ENCODE results near the gene NANS. TPM values are rescaled to one million over a fixed set of nuclear protein-coding genes. Genes with fewer than 3 reads are reported as not detected.

The NANS gene
- total RNA-seq, 4 donors from 2014 or later = 46.2 to 72.0 (median 58.4) TPM

- TF ChIP-seq, protein P1, sequence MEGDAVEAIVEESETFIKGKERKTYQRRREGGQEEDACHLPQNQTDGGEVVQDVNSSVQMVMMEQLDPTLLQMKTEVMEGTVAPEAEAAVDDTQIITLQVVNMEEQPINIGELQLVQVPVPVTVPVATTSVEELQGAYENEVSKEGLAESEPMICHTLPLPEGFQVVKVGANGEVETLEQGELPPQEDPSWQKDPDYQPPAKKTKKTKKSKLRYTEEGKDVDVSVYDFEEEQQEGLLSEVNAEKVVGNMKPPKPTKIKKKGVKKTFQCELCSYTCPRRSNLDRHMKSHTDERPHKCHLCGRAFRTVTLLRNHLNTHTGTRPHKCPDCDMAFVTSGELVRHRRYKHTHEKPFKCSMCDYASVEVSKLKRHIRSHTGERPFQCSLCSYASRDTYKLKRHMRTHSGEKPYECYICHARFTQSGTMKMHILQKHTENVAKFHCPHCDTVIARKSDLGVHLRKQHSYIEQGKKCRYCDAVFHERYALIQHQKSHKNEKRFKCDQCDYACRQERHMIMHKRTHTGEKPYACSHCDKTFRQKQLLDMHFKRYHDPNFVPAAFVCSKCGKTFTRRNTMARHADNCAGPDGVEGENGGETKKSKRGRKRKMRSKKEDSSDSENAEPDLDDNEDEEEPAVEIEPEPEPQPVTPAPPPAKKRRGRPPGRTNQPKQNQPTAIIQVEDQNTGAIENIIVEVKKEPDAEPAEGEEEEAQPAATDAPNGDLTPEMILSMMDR (IDR thresholded peaks at IDR 0.05) = no peak
- TF ChIP-seq POLR2A (IDR thresholded peaks at IDR 0.05) = no peak
- H3K4me3 ChIP-seq = peak overlapping the region in 1 of 4 donors; percentile 45
- no peaks in the 10 kb centered on the region for H3K9me3 ChIP-seq
- DNase-seq = no peak
- 84 to 87% methylated on average over 9 of the region's 9 CpGs for WGBS, 2 donors
- intact Hi-C loops (cut with DNase I) = no loop called here
- H3K36me3 ChIP-seq = no peaks in the 10 kb centered on the region
- H3K27ac ChIP-seq = no peak overlapping the region
- H3K4me1 ChIP-seq = no peaks in the 10 kb centered on the region
- H3K27me3 ChIP-seq = no peaks in the 10 kb centered on the region
Observed at GRCh38 chr9:98046180-98046543, 10.4 kb upstream of the NANS start.

DNA sequence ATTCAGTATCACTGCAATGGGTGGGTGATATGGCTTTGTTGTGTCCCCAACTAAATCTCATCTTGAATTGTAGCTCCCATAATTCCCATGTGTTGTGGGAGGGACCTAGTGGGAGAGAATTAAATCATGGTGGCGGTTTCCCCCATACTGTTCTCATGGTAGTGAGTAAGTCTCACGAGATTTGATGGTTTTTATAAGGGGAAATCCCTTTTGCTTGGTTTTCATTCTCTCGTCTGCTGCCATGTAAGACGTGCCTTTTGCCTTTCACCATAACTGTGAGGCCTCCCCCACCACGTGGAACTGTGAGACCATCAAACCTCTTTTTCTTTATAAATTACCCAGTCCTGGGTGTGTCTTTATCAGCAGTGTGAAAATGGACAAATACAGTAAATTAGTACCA, 9.5 kb upstream of the NANS start:
- no peak for TF ChIP-seq POLR2A (IDR thresholded peaks at IDR 0.05)
- TF ChIP-seq, protein P1 (IDR thresholded peaks at IDR 0.05) = no peak
- Histone ChIP-seq H3K4me1 (no peaks in the 10 kb centered on the region), H3K27me3 (no peaks in the 10 kb centered on the region), H3K27ac (no peak overlapping the region), H3K36me3 (no peaks in the 10 kb centered on the region), H3K4me3 (no peak overlapping the region), H3K9me3 (no peaks in the 10 kb centered on the region)
- DNase-seq = no peak
- intact Hi-C loops (cut with DNase I) = no loop called here
- 62 to 83% methylated on average over 5 of the region's 5 CpGs for WGBS, 2 donors

DNA sequence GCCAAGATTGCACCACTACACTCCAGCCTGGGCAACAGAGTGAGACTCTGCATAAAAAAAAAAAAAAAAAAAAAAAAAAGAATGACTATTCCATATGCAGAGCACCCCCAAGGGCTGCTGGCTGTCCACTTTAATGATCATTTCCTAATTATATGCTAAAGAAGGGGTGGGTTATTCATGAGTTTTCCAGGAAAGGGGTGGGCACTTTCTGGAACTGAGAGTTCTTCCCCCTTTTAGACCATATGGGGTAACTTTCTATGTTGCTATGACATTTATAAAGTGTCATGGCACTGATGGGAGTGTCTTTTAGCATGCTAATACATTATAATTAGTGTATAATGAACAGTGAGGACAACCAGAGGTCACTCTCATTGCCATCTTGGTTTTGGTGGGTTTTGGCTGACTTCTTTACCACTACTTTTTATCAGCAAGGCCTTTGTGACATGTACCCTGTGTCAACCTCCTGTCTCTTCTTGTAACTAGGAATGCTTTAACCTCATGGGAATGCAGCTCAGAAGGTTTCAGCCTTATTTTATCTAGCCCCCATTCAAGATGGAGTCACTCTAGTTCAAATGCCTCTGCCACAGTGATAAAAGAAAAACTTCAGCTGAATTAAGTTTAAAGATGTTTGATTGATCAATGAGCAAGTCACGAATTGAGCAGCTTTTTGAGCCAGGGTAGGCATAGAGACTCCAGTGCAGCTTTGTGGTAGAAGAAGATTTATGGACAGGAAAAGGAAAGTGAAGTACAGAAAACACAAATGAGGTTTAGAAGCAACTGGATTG, 7.1 kb upstream of the NANS start:
- Histone ChIP-seq H3K4me1 (no peaks in the 10 kb centered on the region), H3K27me3 (no peaks in the 10 kb centered on the region), H3K36me3 (no peaks in the 10 kb centered on the region), H3K4me3 (no peak overlapping the region), H3K27ac (no peak overlapping the region), H3K9me3 (no peaks in the 10 kb centered on the region)
- intact Hi-C loops (cut with DNase I) = no loop called here
- 58 to 75% methylated on average over 1 of the region's 1 CpG for WGBS, 2 donors
- TF ChIP-seq, protein P1 (IDR thresholded peaks at IDR 0.05) = no peak
- no peak for TF ChIP-seq POLR2A (IDR thresholded peaks at IDR 0.05)
- DNase-seq = no peak

- no peak overlapping the region for H3K4me3 ChIP-seq
- no peaks in the 10 kb centered on the region for H3K4me1 ChIP-seq
- no peaks in the 10 kb centered on the region for H3K27me3 ChIP-seq
- DNase-seq = no peak
- TF ChIP-seq POLR2A (IDR thresholded peaks at IDR 0.05) = no peak
- TF ChIP-seq, protein P1 (IDR thresholded peaks at IDR 0.05) = no peak
- intact Hi-C loops (cut with DNase I) = no loop called here
- no peak overlapping the region for H3K27ac ChIP-seq
- H3K36me3 ChIP-seq = no peaks in the 10 kb centered on the region
- 96 to 100% methylated on average over 4 of the region's 4 CpGs for WGBS, 2 donors
- H3K9me3 ChIP-seq = no peaks in the 10 kb centered on the region
Observed at GRCh38 chr9:98050351-98050750, 6.2 kb upstream of the NANS start.

DNA sequence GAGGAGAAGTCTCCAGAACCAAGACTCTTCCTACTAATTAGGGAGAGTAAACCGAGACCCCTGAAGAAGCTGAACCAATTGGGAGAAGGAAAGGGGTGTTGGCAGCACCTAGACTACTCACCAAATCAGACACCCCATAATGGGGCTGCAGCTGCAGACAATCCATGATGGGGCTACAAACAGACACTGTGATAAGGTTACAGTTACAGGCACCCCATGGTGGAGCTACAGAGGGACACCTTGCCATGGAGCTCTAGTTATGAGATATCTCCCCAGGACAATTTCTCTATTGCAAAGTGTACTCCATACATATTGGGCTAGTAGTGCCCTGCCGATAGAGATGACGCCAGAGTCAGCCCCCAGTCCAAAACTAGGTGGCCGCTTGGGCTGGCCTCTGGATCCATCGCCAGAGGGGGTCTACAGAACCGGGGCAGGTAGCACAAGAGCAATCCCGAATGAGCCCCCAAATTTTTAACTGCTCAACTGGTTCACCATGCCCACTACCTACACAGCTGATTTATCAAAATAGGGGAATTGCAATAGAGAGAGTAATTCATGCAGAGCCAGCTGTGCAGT, 2.1 kb upstream of the NANS start:
- Histone ChIP-seq H3K4me3 (no peak overlapping the region), H3K27me3 (no peaks in the 10 kb centered on the region), H3K27ac (no peak overlapping the region), H3K9me3 (no peaks in the 10 kb centered on the region), H3K36me3 (no peaks in the 10 kb centered on the region), H3K4me1 (peaks cover under 1 to 33% (median 7%) of the 10 kb centered on the region in 3 donors)
- intact Hi-C loops (cut with DNase I) = no loop called here
- DNase-seq = no peak
- TF ChIP-seq POLR2A (IDR thresholded peaks at IDR 0.05) = no peak
- TF ChIP-seq, protein P1 (IDR thresholded peaks at IDR 0.05) = no peak
- WGBS, 2 donors = 100% methylated on average over 7 of the region's 7 CpGs; no CpG with 5 or more reads in 1 of the 2 donors

Measured in esophagus squamous epithelium (tissue), 5 donors.